Body of pancreas (tissue), 4 donors: ENCODE data around the gene PLEKHM2. TPM values are rescaled to one million over a fixed set of nuclear protein-coding genes. Genes with fewer than 3 reads are reported as not detected.

ENCODE experiments used
- ATAC-seq: fragments of 150-250 bp; one replicate; pipeline ENCODE4 v1.9.1; 2016
- DNase-seq, 4 donors: peaks; one replicate each; pipeline ENCODE4 v3.0.0-alpha.2; 2019
- H3K27ac ChIP-seq, 4 donors: fragments of 200-600 bp; sonication (generic); 1 replicate in 3 of 4; 2 replicates in 1 of 4; pipeline versions ENCODE4 v1.5.1 to v1.6.1; 2016 to 2019; ENCODE audit warnings: mild to moderate bottlenecking in 1 of 4, mixed read lengths in 1 of 4, moderate library complexity in 1 of 4
- H3K27me3 ChIP-seq, 2 donors: fragments of 200-600 bp; sonication (generic); one replicate each; pipeline ENCODE4 v1.6.0; 2016; ENCODE audit warnings: mild to moderate bottlenecking in 1 of 2
- H3K36me3 ChIP-seq, 2 donors: fragments of 200-600 bp; sonication (generic); replicated peaks in 1 of 2; 2 replicates each; pipeline ENCODE4 v1.5.1; 2016; ENCODE audit warnings: low read depth in 2 of 2; ENCODE audit not compliant: insufficient read depth in 1 of 2
- H3K4me1 ChIP-seq: fragments of 200-600 bp; sonication (generic); one replicate; pipeline ENCODE4 v1.6.0; 2016
- H3K4me3 ChIP-seq, 2 donors: fragments of 200-600 bp; sonication (generic); 1 replicate in 1 of 2; 2 replicates in 1 of 2; pipeline ENCODE4 v1.5.1; 2016 to 2019
- H3K9me3 ChIP-seq, 3 donors: fragments of 200-600 bp; sonication (generic); 1 replicate in 2 of 3; 2 replicates in 1 of 3; pipeline ENCODE4 v1.5.1; 2016
- POLR2A ChIP-seq, 3 donors: fragments of 450-650 bp; IDR thresholded peaks; one replicate each; pipeline ENCODE4 v1.6.1; 2016; ENCODE audit warnings: antibody characterized with exemption in 3 of 3, mild to moderate bottlenecking in 2 of 3
- WGBS, 2 donors: methylation state at CpG; one replicate each; pipeline ENCODE4 v1.1.5; 2017; 5-methylcytosine and 5-hydroxymethylcytosine counted together
- intact Hi-C: fragments of 100-400 bp; cut with DNase I; formaldehyde crosslinking; loops from one replicate; pipeline ENCODE4 v1.15.1; 2023
- total RNA-seq, 2 donors: library from RNA; depleted of rRNA; stranded (reverse); fragments of >200 nt; gene quantifications; one replicate each; pipeline ENCODE4 v1.1.0, GENCODE V29; 2016
- TF ChIP-seq, protein P1 (sequence below), 7 experiments: fragments of 450-650 bp in 4 of 7; fragments of 200-600 bp in 3 of 7; sonication (generic) in 3 of 7; IDR thresholded peaks; one replicate each; pipeline ENCODE4 v1.5.1; 2016 to 2019; ENCODE audit warnings: antibody characterized with exemption in 7 of 7

The PLEKHM2 gene
- total RNA-seq, 2 donors from 2014 or later, result 18.1 to 31.6 TPM

GRCh38 chr1:15720861-15721260, 36.7 kb downstream of the PLEKHM2 start:
- intact Hi-C loops, result no loop called here
- 91 to 95% methylated on average over 3 of the region's 3 CpGs for WGBS, 2 donors
- no peak overlapping the region for H3K4me3 ChIP-seq
- no peaks in the 10 kb centered on the region for H3K4me1 ChIP-seq
- no peaks in the 10 kb centered on the region for H3K9me3 ChIP-seq
- peaks cover 0 to 17% of the 10 kb centered on the region in 2 donors for H3K36me3 ChIP-seq
- DNase-seq (no peak), ATAC-seq (no peak)
- no peak overlapping the region for H3K27ac ChIP-seq
- TF ChIP-seq POLR2A (IDR thresholded peaks at IDR 0.05), result no peak
- TF ChIP-seq, protein P1, sequence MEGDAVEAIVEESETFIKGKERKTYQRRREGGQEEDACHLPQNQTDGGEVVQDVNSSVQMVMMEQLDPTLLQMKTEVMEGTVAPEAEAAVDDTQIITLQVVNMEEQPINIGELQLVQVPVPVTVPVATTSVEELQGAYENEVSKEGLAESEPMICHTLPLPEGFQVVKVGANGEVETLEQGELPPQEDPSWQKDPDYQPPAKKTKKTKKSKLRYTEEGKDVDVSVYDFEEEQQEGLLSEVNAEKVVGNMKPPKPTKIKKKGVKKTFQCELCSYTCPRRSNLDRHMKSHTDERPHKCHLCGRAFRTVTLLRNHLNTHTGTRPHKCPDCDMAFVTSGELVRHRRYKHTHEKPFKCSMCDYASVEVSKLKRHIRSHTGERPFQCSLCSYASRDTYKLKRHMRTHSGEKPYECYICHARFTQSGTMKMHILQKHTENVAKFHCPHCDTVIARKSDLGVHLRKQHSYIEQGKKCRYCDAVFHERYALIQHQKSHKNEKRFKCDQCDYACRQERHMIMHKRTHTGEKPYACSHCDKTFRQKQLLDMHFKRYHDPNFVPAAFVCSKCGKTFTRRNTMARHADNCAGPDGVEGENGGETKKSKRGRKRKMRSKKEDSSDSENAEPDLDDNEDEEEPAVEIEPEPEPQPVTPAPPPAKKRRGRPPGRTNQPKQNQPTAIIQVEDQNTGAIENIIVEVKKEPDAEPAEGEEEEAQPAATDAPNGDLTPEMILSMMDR (IDR thresholded peaks at IDR 0.05), result no peak
- H3K27me3 ChIP-seq, result no peaks in the 10 kb centered on the region

DNA sequence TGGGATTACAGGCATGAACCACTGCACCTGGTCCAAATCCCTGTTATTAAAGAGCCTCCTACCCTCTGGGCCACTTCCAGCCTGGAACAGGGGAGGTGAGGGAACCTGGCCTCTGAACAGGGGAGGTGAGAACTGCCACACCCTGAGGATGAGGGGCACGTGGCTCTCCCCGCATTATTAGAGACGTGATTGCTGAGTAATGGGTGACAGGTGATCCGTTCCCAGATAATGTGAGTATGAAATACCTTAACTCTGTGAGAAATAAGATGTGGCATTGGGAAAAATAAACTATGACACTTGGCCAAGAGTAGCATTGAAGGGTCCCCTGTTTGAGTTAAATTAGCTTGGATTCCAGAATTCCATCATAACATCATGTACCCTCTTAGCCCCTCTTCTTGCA, 38.3 kb downstream of the PLEKHM2 start:
- TF ChIP-seq, protein P1 (IDR thresholded peaks at IDR 0.05), result no peak
- no peak for TF ChIP-seq POLR2A (IDR thresholded peaks at IDR 0.05)
- no peak for ATAC-seq
- no peaks in the 10 kb centered on the region for H3K9me3 ChIP-seq
- H3K27me3 ChIP-seq, result no peaks in the 10 kb centered on the region
- DNase-seq, result no peak
- H3K4me1 ChIP-seq, result no peaks in the 10 kb centered on the region
- H3K4me3 ChIP-seq, result no peak overlapping the region
- intact Hi-C loops, result no loop called here
- WGBS, 2 donors, result 83 to 93% methylated on average over 4 of the region's 4 CpGs
- peaks cover 5 to 25% of the 10 kb centered on the region in 2 donors for H3K36me3 ChIP-seq
- H3K27ac ChIP-seq, result no peak overlapping the region

- no peak for DNase-seq
- no peak overlapping the region for H3K27ac ChIP-seq
- H3K27me3 ChIP-seq, result no peaks in the 10 kb centered on the region
- no peaks in the 10 kb centered on the region for H3K4me1 ChIP-seq
- H3K4me3 ChIP-seq, result no peak overlapping the region
- no peak for ATAC-seq
- intact Hi-C loops, result no loop called here
- TF ChIP-seq, protein P1 (IDR thresholded peaks at IDR 0.05), result no peak
- TF ChIP-seq POLR2A (IDR thresholded peaks at IDR 0.05), result no peak
- H3K36me3 ChIP-seq, result peaks cover 7 to 29% of the 10 kb centered on the region in 2 donors
- no peaks in the 10 kb centered on the region for H3K9me3 ChIP-seq
- WGBS, 2 donors, result 85 to 89% methylated on average over 9 to 13 of the region's 13 CpGs
Measured at GRCh38 chr1:15722836-15723532, 38.9 kb downstream of the PLEKHM2 start.

GRCh38 chr1:15723631-15724246, 39.6 kb downstream of the PLEKHM2 start:
- Histone ChIP-seq H3K36me3 (peaks cover 15 to 29% of the 10 kb centered on the region in 2 donors), H3K27me3 (no peaks in the 10 kb centered on the region), H3K4me3 (no peak overlapping the region), H3K9me3 (no peaks in the 10 kb centered on the region), H3K27ac (no peak overlapping the region), H3K4me1 (no peaks in the 10 kb centered on the region)
- TF ChIP-seq, protein P1 (IDR thresholded peaks at IDR 0.05), result no peak
- TF ChIP-seq POLR2A (IDR thresholded peaks at IDR 0.05), result no peak
- ATAC-seq (peak; percentile 11), DNase-seq (peak in 2 of 4 donors; percentile 44 to 45)
- 88 to 93% methylated on average over 11 to 19 of the region's 20 CpGs for WGBS, 2 donors
- intact Hi-C loops, result no loop called here
